Neutrophil (primary cell): ENCODE data around the gene WDFY1.

Experiments
- H3K27ac ChIP-seq: fragments of 200-600 bp; sonication (generic); 2 replicates; pipeline ENCODE4 v1.5.1; 2016; ENCODE audit warnings: mild to moderate bottlenecking, moderate library complexity
- H3K27me3 ChIP-seq: fragments of 200-600 bp; sonication (generic); 2 replicates; pipeline ENCODE4 v1.6.0; 2016; ENCODE audit warnings: mild to moderate bottlenecking
- H3K36me3 ChIP-seq: fragments of 200-600 bp; sonication (generic); 2 replicates; pipeline ENCODE4 v1.5.1; 2017
- H3K4me1 ChIP-seq, 2 experiments: fragments of 200-600 bp in 1 of 2; sonication (generic) in 1 of 2; 1 replicate in 1 of 2; 2 replicates in 1 of 2; pipeline versions ENCODE4 v1.5.1 to v1.6.1; 2013 to 2016; ENCODE audit warnings: low read depth in 1 of 2, low read length in 1 of 2, mild to moderate bottlenecking in 1 of 2, moderate library complexity in 1 of 2; ENCODE audit not compliant: control insufficient read depth in 1 of 2, insufficient read depth in 1 of 2
- H3K4me3 ChIP-seq, 2 experiments: fragments of 200-600 bp in 1 of 2; sonication (generic) in 1 of 2; 1 replicate in 1 of 2; 2 replicates in 1 of 2; pipeline ENCODE4 v1.5.1; 2013 to 2016; ENCODE audit warnings: low read depth in 1 of 2, low read length in 1 of 2, mild to moderate bottlenecking in 1 of 2, moderate library complexity in 1 of 2
- H3K9me3 ChIP-seq: fragments of 200-600 bp; sonication (generic); 2 replicates; pipeline ENCODE4 v1.5.1; 2016
- TF ChIP-seq, protein P1 (sequence below): fragments of 200-600 bp; sonication (generic); IDR thresholded peaks from 2 replicates; pipeline ENCODE4 v1.5.1; 2016; ENCODE audit warnings: antibody characterized with exemption

Gene WDFY1

GRCh38 chr2:223989206-223989855 lies 44.2 kb upstream of the WDFY1 start:
- no peaks in the 10 kb centered on the region for H3K9me3 ChIP-seq
- H3K27ac ChIP-seq = no peak overlapping the region
- H3K27me3 ChIP-seq = no peaks in the 10 kb centered on the region
- TF ChIP-seq, protein P1, sequence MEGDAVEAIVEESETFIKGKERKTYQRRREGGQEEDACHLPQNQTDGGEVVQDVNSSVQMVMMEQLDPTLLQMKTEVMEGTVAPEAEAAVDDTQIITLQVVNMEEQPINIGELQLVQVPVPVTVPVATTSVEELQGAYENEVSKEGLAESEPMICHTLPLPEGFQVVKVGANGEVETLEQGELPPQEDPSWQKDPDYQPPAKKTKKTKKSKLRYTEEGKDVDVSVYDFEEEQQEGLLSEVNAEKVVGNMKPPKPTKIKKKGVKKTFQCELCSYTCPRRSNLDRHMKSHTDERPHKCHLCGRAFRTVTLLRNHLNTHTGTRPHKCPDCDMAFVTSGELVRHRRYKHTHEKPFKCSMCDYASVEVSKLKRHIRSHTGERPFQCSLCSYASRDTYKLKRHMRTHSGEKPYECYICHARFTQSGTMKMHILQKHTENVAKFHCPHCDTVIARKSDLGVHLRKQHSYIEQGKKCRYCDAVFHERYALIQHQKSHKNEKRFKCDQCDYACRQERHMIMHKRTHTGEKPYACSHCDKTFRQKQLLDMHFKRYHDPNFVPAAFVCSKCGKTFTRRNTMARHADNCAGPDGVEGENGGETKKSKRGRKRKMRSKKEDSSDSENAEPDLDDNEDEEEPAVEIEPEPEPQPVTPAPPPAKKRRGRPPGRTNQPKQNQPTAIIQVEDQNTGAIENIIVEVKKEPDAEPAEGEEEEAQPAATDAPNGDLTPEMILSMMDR = no peak
- H3K36me3 ChIP-seq = no peaks in the 10 kb centered on the region
- no peaks in the 10 kb centered on the region for H3K4me1 ChIP-seq
- no peak overlapping the region for H3K4me3 ChIP-seq

DNA sequence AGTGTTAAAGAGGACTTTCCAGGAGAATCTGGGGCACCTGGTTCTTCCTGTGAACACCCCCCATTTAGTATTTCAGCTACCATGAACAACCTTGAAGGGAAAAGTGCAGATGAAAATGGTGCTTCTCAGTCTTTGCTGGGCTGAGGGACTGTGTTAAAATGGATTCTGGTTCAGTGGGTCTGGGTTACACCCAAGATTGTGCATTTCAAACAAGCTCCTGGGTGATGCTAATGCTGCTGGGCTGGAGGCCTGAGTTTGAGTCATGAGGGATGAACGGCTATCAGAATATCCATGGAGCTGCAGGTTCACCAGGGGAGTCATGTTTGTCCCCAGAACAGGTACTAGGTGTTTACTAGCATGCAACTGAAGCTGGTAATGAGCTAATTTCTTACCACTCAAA lies 36.1 kb upstream of the WDFY1 start:
- TF ChIP-seq, protein P1 = no peak
- H3K36me3 ChIP-seq = no peaks in the 10 kb centered on the region
- peaks cover 0 to 4% of the 10 kb centered on the region in 2 experiments for H3K4me1 ChIP-seq
- no peaks in the 10 kb centered on the region for H3K9me3 ChIP-seq
- no peak overlapping the region for H3K4me3 ChIP-seq
- H3K27ac ChIP-seq = no peak overlapping the region
- no peaks in the 10 kb centered on the region for H3K27me3 ChIP-seq

- no peaks in the 10 kb centered on the region for H3K36me3 ChIP-seq
- H3K27me3 ChIP-seq = no peaks in the 10 kb centered on the region
- H3K9me3 ChIP-seq = no peaks in the 10 kb centered on the region
- peaks cover 0 to 4% of the 10 kb centered on the region in 2 experiments for H3K4me1 ChIP-seq
- H3K4me3 ChIP-seq = no peak overlapping the region
- H3K27ac ChIP-seq = no peak overlapping the region
- TF ChIP-seq, protein P1 = no peak
Measured at GRCh38 chr2:223980803-223981202, 35.7 kb upstream of the WDFY1 start.

- TF ChIP-seq, protein P1 = no peak
- Histone ChIP-seq H3K4me1 (peaks cover 0 to 4% of the 10 kb centered on the region in 2 experiments), H3K4me3 (no peak overlapping the region), H3K36me3 (no peaks in the 10 kb centered on the region), H3K9me3 (no peaks in the 10 kb centered on the region), H3K27me3 (no peaks in the 10 kb centered on the region), H3K27ac (no peak overlapping the region)
Measured at GRCh38 chr2:223980397-223980735, 35.2 kb upstream of the WDFY1 start.

GRCh38 chr2:223979730-223980396 lies 34.7 kb upstream of the WDFY1 start:
- Histone ChIP-seq H3K27me3 (no peaks in the 10 kb centered on the region), H3K36me3 (no peaks in the 10 kb centered on the region)
- TF ChIP-seq, protein P1 = no peak

More at GRCh38 chr2:223979730-223980396, 34.7 kb upstream of the WDFY1 start:
- no peak overlapping the region for H3K4me3 ChIP-seq
- H3K27ac ChIP-seq = no peak overlapping the region
- peaks cover 0 to 4% of the 10 kb centered on the region in 2 experiments for H3K4me1 ChIP-seq
- no peaks in the 10 kb centered on the region for H3K9me3 ChIP-seq
